H1 (cell line): ENCODE measurements around the gene SRRM4. TPM values are rescaled to one million over a fixed set of nuclear protein-coding genes. Genes with fewer than 3 reads are reported as not detected.

Experiments
- CTCF ChIA-PET: fragments of 300-600 bp; sonication (Branson Sonifier 250); formaldehyde crosslinking; loops from one replicate; lab custom pipeline; 2021; ENCODE audit not compliant: partially characterized antibody; lab: Charles Lee
- POLR2A ChIA-PET: fragments of 300-600 bp; sonication (Branson Sonifier 250); formaldehyde crosslinking; loops from one replicate; lab custom pipeline; 2021; ENCODE audit warnings: inconsistent platforms; ENCODE audit not compliant: partially characterized antibody; lab: Charles Lee
- DNase-seq, 2 experiments: peaks; one replicate each; pipeline versions ENCODE4 v3.0.0 to v3.0.0-alpha.2; 2010 to 2022; ENCODE audit warnings: low spot score in 2 of 2, low read depth in 1 of 2, mixed read lengths in 1 of 2
- FAIRE-seq: peaks from 2 replicates; lab custom pipeline; 2011; peaks lifted over from hg19 to GRCh38; lab: Jason Lieb, UNC
- H2AFZ ChIP-seq: 2 replicates; pipeline ENCODE4 v1.8.1; 2012; ENCODE audit warnings: low read length, inconsistent platforms
- H2AK5ac ChIP-seq: 2 replicates; pipeline ENCODE4 v1.6.1; 2013; ENCODE audit warnings: low read depth, low read length
- H2BK120ac ChIP-seq: replicated peaks from 2 replicates; pipeline ENCODE3; 2013; ENCODE audit warnings: low read depth, low read length, inconsistent platforms
- H2BK12ac ChIP-seq: 2 replicates; pipeline ENCODE4 v1.6.1; 2013; ENCODE audit warnings: low read depth, low read length
- H2BK15ac ChIP-seq: 2 replicates; pipeline ENCODE4 v1.6.1; 2013; ENCODE audit warnings: low read length
- H2BK20ac ChIP-seq: 2 replicates; pipeline ENCODE4 v1.6.1; 2013; ENCODE audit warnings: low read length
- H2BK5ac ChIP-seq: 2 replicates; pipeline ENCODE4 v1.6.1; 2013; ENCODE audit warnings: low read depth, low read length
- H3K14ac ChIP-seq: 2 replicates; pipeline ENCODE4 v1.6.1; 2013; ENCODE audit warnings: inconsistent platforms; ENCODE audit not compliant: insufficient read length
- H3K18ac ChIP-seq: 2 replicates; pipeline ENCODE4 v1.6.1; 2013; ENCODE audit warnings: low read length; ENCODE audit errors: extremely low read depth
- H3K23ac ChIP-seq: 2 replicates; pipeline ENCODE4 v1.6.1; 2013; ENCODE audit warnings: inconsistent platforms; ENCODE audit not compliant: insufficient read length
- H3K23me2 ChIP-seq: 2 replicates; pipeline ENCODE4 v1.6.1; 2013; ENCODE audit warnings: low read depth, low read length
- H3K27ac ChIP-seq: 2 replicates; pipeline ENCODE4 v1.6.1; 2011; ENCODE audit warnings: low read depth, low read length, inconsistent platforms
- H3K27me3 ChIP-seq, 4 experiments: replicated peaks in 1 of 4; 1 replicate in 1 of 4; 2 replicates in 3 of 4; pipeline versions ENCODE4 v1.6.1 to v1.8.1; 2011 to 2013; ENCODE audit warnings: low read length in 3 of 4, mild to moderate bottlenecking in 3 of 4, inconsistent platforms in 2 of 4, mixed read lengths in 2 of 4, moderate library complexity in 1 of 4; ENCODE audit not compliant: control insufficient read depth in 3 of 4, insufficient read depth in 3 of 4; ENCODE audit errors: extremely low read depth in 1 of 4
- H3K36me3 ChIP-seq, 4 experiments: 2 replicates each; pipeline versions ENCODE4 v1.6.1 to v1.8.1; 2011 to 2013; ENCODE audit warnings: mild to moderate bottlenecking in 4 of 4, low read length in 3 of 4, moderate library complexity in 2 of 4, control low read depth in 1 of 4, inconsistent platforms in 1 of 4; ENCODE audit not compliant: insufficient read depth in 4 of 4, control insufficient read depth in 2 of 4
- H3K4ac ChIP-seq: replicated peaks from 2 replicates; pipeline ENCODE3; 2013; ENCODE audit warnings: low read length, low read depth, mixed read lengths, inconsistent platforms; ENCODE audit not compliant: insufficient read length
- H3K4me1 ChIP-seq, 4 experiments: replicated peaks in 1 of 4; 1 replicate in 1 of 4; 2 replicates in 3 of 4; pipeline versions ENCODE4 v1.6.1 to v1.8.1; 2011 to 2013; ENCODE audit warnings: low read length in 3 of 4, inconsistent platforms in 2 of 4, mixed read lengths in 1 of 4; ENCODE audit not compliant: insufficient read depth in 4 of 4, control insufficient read depth in 3 of 4
- H3K4me2 ChIP-seq, 2 experiments: 2 replicates each; pipeline versions ENCODE4 v1.6.1 to v1.8.1; 2011 to 2013; ENCODE audit warnings: low read depth in 2 of 2, low read length in 2 of 2, control low read depth in 1 of 2, inconsistent platforms in 1 of 2, mild to moderate bottlenecking in 1 of 2; ENCODE audit not compliant: insufficient read depth in 1 of 2
- H3K4me3 ChIP-seq, 4 experiments: fragments of 200-600, 300-600 bp in 1 of 4; sonication (generic), shearing (Covaris generic), sonication (Bioruptor Twin) in 1 of 4; 2 replicates each; pipeline versions ENCODE4 v1.5.1 to v1.8.1; 2011 to 2016; ENCODE audit warnings: low read length in 4 of 4, low read depth in 3 of 4, control low read depth in 2 of 4, inconsistent platforms in 2 of 4, mild to moderate bottlenecking in 2 of 4, mixed read lengths in 1 of 4, moderate library complexity in 1 of 4; ENCODE audit not compliant: insufficient read depth in 2 of 4; ENCODE audit errors: extremely low read depth in 1 of 4
- H3K56ac ChIP-seq: replicated peaks from 2 replicates; pipeline ENCODE3; 2013; ENCODE audit warnings: low read depth, mild to moderate bottlenecking, mixed read lengths, low read length, inconsistent platforms; ENCODE audit not compliant: insufficient read length
- H3K79me1 ChIP-seq: 2 replicates; pipeline ENCODE4 v1.6.1; 2013; ENCODE audit warnings: low read depth, low read length, control low read depth
- H3K79me2 ChIP-seq, 2 experiments: 2 replicates each; pipeline versions ENCODE4 v1.6.1 to v1.8.1; 2012 to 2013; ENCODE audit warnings: low read length in 2 of 2, mild to moderate bottlenecking in 2 of 2, inconsistent platforms in 1 of 2; ENCODE audit not compliant: insufficient read depth in 2 of 2, control insufficient read depth in 1 of 2
- H3K9ac ChIP-seq, 4 experiments: replicated peaks in 1 of 4; 1 replicate in 1 of 4; 2 replicates in 3 of 4; pipeline versions ENCODE4 v1.6.1 to v1.8.1; 2011 to 2013; ENCODE audit warnings: low read depth in 3 of 4, low read length in 3 of 4, control low read depth in 2 of 4, mild to moderate bottlenecking in 2 of 4, moderate library complexity in 2 of 4, inconsistent platforms in 1 of 4; ENCODE audit errors: extremely low read depth in 1 of 4
- H3K9me3 ChIP-seq, 2 experiments: 2 replicates each; pipeline versions ENCODE4 v1.6.1 to v1.8.1; 2012 to 2013; ENCODE audit warnings: mild to moderate bottlenecking in 2 of 2, moderate library complexity in 2 of 2, control low read depth in 1 of 2, inconsistent platforms in 1 of 2, low read depth in 1 of 2, low read length in 1 of 2, mixed read lengths in 1 of 2; ENCODE audit not compliant: insufficient read depth in 2 of 2
- H4K20me1 ChIP-seq, 2 experiments: replicated peaks in 1 of 2; 2 replicates each; pipeline versions ENCODE3 to v1.8.1; 2011 to 2013; ENCODE audit warnings: inconsistent platforms in 2 of 2, low read length in 2 of 2, mild to moderate bottlenecking in 1 of 2; ENCODE audit not compliant: insufficient read depth in 2 of 2, control insufficient read depth in 1 of 2
- H4K5ac ChIP-seq: 2 replicates; pipeline ENCODE4 v1.6.1; 2013; ENCODE audit warnings: low read length, low read depth, mixed read lengths, inconsistent platforms; ENCODE audit not compliant: insufficient read length
- H4K8ac ChIP-seq: 2 replicates; pipeline ENCODE4 v1.8.0; 2013; ENCODE audit warnings: mild to moderate bottlenecking, moderate library complexity, low read length, inconsistent platforms; ENCODE audit not compliant: insufficient read depth; ENCODE audit errors: extremely low read depth
- H4K91ac ChIP-seq: replicated peaks from 2 replicates; pipeline ENCODE3; 2013; ENCODE audit warnings: low read length, mixed read lengths, inconsistent platforms; ENCODE audit not compliant: insufficient read length
- ASH2L ChIP-seq: fragments of 200-600, 300-600 bp; sonication (generic); IDR thresholded peaks from one replicate; pipeline ENCODE4 v1.7.1; 2017; ENCODE audit warnings: low read length
- CREB1 ChIP-seq: IDR thresholded peaks from 2 replicates; pipeline ENCODE4 v1.6.1; 2012; ENCODE audit warnings: inconsistent platforms
- EP300 ChIP-seq, 2 experiments: IDR thresholded peaks; 1 replicate in 1 of 2; 2 replicates in 1 of 2; pipeline ENCODE4 v1.6.1; 2011 to 2012; ENCODE audit warnings: low read depth in 2 of 2, low read length in 2 of 2, mild to moderate bottlenecking in 2 of 2, borderline replicate concordance in 1 of 2, inconsistent platforms in 1 of 2, moderate library complexity in 1 of 2
- GTF2F1 ChIP-seq: IDR thresholded peaks from 2 replicates; pipeline ENCODE4 v1.6.1; 2012; ENCODE audit warnings: low read depth, low read length, improper control_type of control experiment, borderline replicate concordance
- MAFK ChIP-seq: IDR thresholded peaks from 2 replicates; pipeline ENCODE4 v1.6.1; 2012; ENCODE audit warnings: low read depth, mild to moderate bottlenecking, improper control_type of control experiment, low read length
- PHF8 ChIP-seq: fragments of 200-600 bp; sonication (generic); conservative IDR thresholded peaks from 2 replicates; pipeline ENCODE4 v1.7.1; 2012; ENCODE audit warnings: low read depth, mild to moderate bottlenecking, inconsistent platforms, low read length, moderate library complexity
- POLR2A ChIP-seq, 2 experiments: IDR thresholded peaks; 1 replicate in 1 of 2; 2 replicates in 1 of 2; pipeline ENCODE4 v1.6.1; 2011; ENCODE audit warnings: low read depth in 2 of 2, low read length in 2 of 2, mild to moderate bottlenecking in 2 of 2; ENCODE audit errors: control extremely low read depth in 1 of 2
- POLR2AphosphoS5 ChIP-seq: IDR thresholded peaks from 2 replicates; pipeline ENCODE4 v1.6.1; 2011; ENCODE audit warnings: low read depth, low read length
- RAD21 ChIP-seq, 2 experiments: IDR thresholded peaks in 1 of 2; conservative IDR thresholded peaks in 1 of 2; 2 replicates each; pipeline ENCODE4 v1.6.1; 2011; ENCODE audit warnings: low read depth in 2 of 2, low read length in 2 of 2, improper control_type of control experiment in 1 of 2, inconsistent platforms in 1 of 2, mild to moderate bottlenecking in 1 of 2, moderate library complexity in 1 of 2
- SAP30 ChIP-seq: fragments of 300-600 bp; sonication (generic); IDR thresholded peaks from 2 replicates; pipeline ENCODE4 v1.7.1; 2012; ENCODE audit warnings: low read length, moderate library complexity, mild to moderate bottlenecking, inconsistent platforms; ENCODE audit not compliant: insufficient read depth, insufficient replicate concordance
- SIRT6 ChIP-seq: IDR thresholded peaks from one replicate; pipeline ENCODE4 v1.7.1; 2012; ENCODE audit warnings: low read length, inconsistent platforms
- SP1 ChIP-seq: IDR thresholded peaks from 2 replicates; pipeline ENCODE4 v1.6.1; 2011; ENCODE audit warnings: low read depth, low read length
- SRF ChIP-seq: IDR thresholded peaks from 2 replicates; pipeline ENCODE4 v1.6.1; 2011; ENCODE audit warnings: mild to moderate bottlenecking, low read depth, low read length, moderate library complexity
- TBP ChIP-seq: IDR thresholded peaks from 2 replicates; pipeline ENCODE4 v1.6.1; 2011; ENCODE audit warnings: low read depth, low read length, improper control_type of control experiment
- WGBS, 2 experiments: shearing (Covaris generic) in 1 of 2; methylation state at CpG; one replicate each; pipeline versions ENCODE4 v1.1.6 to v1.1.7; 2013 to 2015; ENCODE audit warnings: low lambda C conversion rate in 2 of 2, mixed read lengths in 2 of 2, inconsistent platforms in 1 of 2, low coverage in 1 of 2, missing lambda C conversion rate in 1 of 2; ENCODE audit not compliant: insufficient replicate concordance in 2 of 2, insufficient coverage in 1 of 2, insufficient read length in 1 of 2; ENCODE audit errors: extremely low coverage in 1 of 2, missing lambda C conversion rate in 1 of 2; 5-methylcytosine and 5-hydroxymethylcytosine counted together
- polyA plus RNA-seq, 7 experiments: library from polyadenylated mRNA; depleted of rRNA in 3 of 7; stranded (reverse) in 5 of 7; unstranded in 2 of 7; fragments of >200 nt in 5 of 7; fragments of 200-250 nt in 2 of 7; gene quantifications; 1 replicate in 5 of 7; 2 replicates in 1 of 7; 4 replicates in 1 of 7; pipeline versions ENCODE4 v1.2.1 to v1.2.3, GENCODE V29; 2011 to 2013; ENCODE audit warnings: missing spikeins in 2 of 7, mixed read lengths in 2 of 7
- total RNA-seq: library from RNA; stranded (reverse); fragmentation: NEBNext Ultra II Directional; extraction: Animal tissue kit (Norgen Biotek cat#: 25700); gene quantifications from 2 replicates; pipeline ENCODE4 v1.2.1, GENCODE V29; 2021

The SRRM4 gene
- total and polyA plus RNA-seq, 2 of the 8 experiments (the other 6 are each of a cell fraction or from before 2014, with no cell fraction given): 0.53 to 1.1 TPM

- DNase-seq: no peak
- H4K5ac ChIP-seq: no peak overlapping the region
- TF ChIP-seq ASH2L: no peak
- no peak for TF ChIP-seq TBP
- no peak for TF ChIP-seq RAD21 (IDR thresholded peaks at IDR 0.05 in 1 of 2, conservative IDR thresholded peaks at IDR 0.05 in 1 of 2; ENCODE audit: low read depth in 2 of 2, low read length in 2 of 2)
- no peak for TF ChIP-seq PHF8
- TF ChIP-seq SAP30: no peak
- no peak for TF ChIP-seq MAFK
- TF ChIP-seq SP1: no peak
- TF ChIP-seq SRF: no peak
- no peak for TF ChIP-seq EP300 (IDR thresholded peaks at IDR 0.05; ENCODE audit: borderline replicate concordance in 1 of 2, low read depth in 2 of 2, low read length in 2 of 2)
- TF ChIP-seq CREB1: no peak
- no peak for TF ChIP-seq POLR2AphosphoS5
- TF ChIP-seq GTF2F1: no peak
- TF ChIP-seq SIRT6: no peak
- no peak for TF ChIP-seq POLR2A (IDR thresholded peaks at IDR 0.05; ENCODE audit: control extremely low read depth in 1 of 2, low read depth in 2 of 2, low read length in 2 of 2)
Observed at GRCh38 chr12:119118625-119119024, 137.3 kb downstream of the SRRM4 start.

More at GRCh38 chr12:119118625-119119024, 137.3 kb downstream of the SRRM4 start:
- ChIA-PET POLR2A (interaction anchor here (0.7 to 4.2 kb wide), 3 partner anchors 29 to 67 kb away, joined by 3 to 13 read pairs (median 4); no protein-coding TSS in a partner anchor), CTCF (interaction anchor here (0.7 to 2.9 kb wide), 8 partner anchors 21 to 325 kb away, joined by 3 to 14 read pairs (median 3); no protein-coding TSS in a partner anchor)
- Histone ChIP-seq H3K23ac (no peak overlapping the region), H2BK120ac (no peak overlapping the region), H3K56ac (no peak overlapping the region), H3K36me3 (no peaks in the 10 kb centered on the region), H3K27ac (no peak overlapping the region), H2BK12ac (no peak overlapping the region), H2AFZ (no peak overlapping the region), H2BK5ac (no peak overlapping the region), H2BK20ac (no peak overlapping the region), H3K79me1 (no peaks in the 10 kb centered on the region), H2AK5ac (no peak overlapping the region), H3K9me3 (no peaks in the 10 kb centered on the region), H3K4me3 (no peak overlapping the region), H4K8ac (no peak overlapping the region), H4K91ac (no peak overlapping the region), H3K27me3 (no peaks in the 10 kb centered on the region), H3K14ac (no peak overlapping the region), H3K9ac (no peak overlapping the region), H3K4ac (no peak overlapping the region), H3K79me2 (no peaks in the 10 kb centered on the region), H3K4me2 (no peak overlapping the region), H3K23me2 (no peaks in the 10 kb centered on the region), H3K4me1 (0 out of 7 replicates have a peak, but pooled peaks cover 0 to 2% (median 0%) of the 10 kb centered on the region in 4 experiments), H3K18ac (no peak overlapping the region), H4K20me1 (no peaks in the 10 kb centered on the region), H2BK15ac (0 out of 2 replicates have a peak overlapping the region, but pooled peaks have one; percentile 5)
- 81% methylated on average over 3 of the region's 3 CpGs; no CpG with 5 or more reads in 1 of the 2 experiments for WGBS, 2 experiments
- no peak for FAIRE-seq
